GM21526 (cell line): ENCODE data around the gene RPS6KA4.

Experiments used
- ATAC-seq: cut with Tn5 transposase; IDR thresholded peaks from one replicate; pipeline ENCODE4 v1.9.1; 2021; ENCODE audit warnings: moderate library complexity; ENCODE audit not compliant: unreplicated experiment, low FRiP score

RPS6KA4 gene

GRCh38 chr11:64362339-64362738 lies 3.4 kb downstream of the RPS6KA4 start:
- ATAC-seq = no peak

DNA sequence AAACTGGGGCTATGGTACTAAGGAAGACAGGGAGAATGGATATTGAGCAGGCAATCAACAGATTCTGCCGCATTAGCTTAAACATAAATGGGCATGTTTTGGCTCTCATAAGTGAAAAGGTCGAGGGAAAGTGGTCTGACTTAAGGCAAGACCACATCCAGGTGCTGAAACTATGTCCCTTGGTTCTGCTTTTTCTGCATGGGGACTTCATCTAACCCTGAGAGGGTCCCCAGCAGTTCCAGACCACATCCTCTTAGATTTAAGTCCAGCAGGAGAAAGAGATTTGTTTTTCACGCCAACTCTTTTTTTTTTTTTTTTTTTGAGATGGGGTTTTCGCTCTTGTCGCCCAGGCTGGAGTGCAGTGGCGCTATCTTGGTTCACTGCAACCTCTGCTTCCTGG lies 5.5 kb downstream of the RPS6KA4 start:
- ATAC-seq = no peak

- ATAC-seq = no peak
Measured at GRCh38 chr11:64364911-64365310, 5.9 kb downstream of the RPS6KA4 start.

- ATAC-seq = no peak
Measured at GRCh38 chr11:64366751-64367150, 7.8 kb downstream of the RPS6KA4 start.

DNA sequence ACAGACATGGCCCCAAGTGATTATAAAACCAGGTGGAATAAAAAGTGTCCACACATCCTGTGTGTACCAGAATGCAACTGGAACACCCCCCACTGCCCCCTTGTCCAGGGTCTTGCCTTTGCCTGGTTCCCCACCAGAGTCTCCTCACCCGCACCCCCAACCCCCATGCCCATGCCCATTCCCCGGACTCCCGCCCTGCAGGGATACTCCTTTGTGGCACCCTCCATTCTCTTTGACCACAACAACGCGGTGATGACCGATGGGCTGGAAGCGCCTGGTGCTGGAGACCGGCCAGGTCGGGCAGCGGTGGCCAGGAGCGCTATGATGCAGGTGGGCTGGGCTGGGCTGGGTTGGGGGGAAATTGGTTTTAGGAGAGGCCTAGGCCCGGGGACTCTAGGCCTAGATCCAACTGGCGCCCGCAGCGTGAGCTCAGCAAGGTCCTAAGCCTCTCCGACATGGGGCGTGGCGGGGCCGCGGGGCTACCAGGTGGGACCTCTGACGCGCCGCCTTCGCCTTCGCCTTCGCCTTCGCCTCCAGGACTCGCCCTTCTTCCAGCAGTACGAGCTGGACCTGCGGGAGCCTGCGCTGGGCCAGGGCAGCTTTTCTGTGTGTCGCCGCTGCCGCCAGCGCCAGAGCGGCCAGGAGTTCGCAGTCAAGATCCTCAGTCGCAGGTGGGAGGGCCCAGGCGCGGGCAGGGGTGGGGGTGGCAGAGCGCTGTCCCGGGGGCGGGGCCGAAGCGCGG lies 9.1 kb downstream of the RPS6KA4 start:
- no peak for ATAC-seq

GRCh38 chr11:64368673-64369074 lies 9.7 kb downstream of the RPS6KA4 start:
- no peak for ATAC-seq

DNA sequence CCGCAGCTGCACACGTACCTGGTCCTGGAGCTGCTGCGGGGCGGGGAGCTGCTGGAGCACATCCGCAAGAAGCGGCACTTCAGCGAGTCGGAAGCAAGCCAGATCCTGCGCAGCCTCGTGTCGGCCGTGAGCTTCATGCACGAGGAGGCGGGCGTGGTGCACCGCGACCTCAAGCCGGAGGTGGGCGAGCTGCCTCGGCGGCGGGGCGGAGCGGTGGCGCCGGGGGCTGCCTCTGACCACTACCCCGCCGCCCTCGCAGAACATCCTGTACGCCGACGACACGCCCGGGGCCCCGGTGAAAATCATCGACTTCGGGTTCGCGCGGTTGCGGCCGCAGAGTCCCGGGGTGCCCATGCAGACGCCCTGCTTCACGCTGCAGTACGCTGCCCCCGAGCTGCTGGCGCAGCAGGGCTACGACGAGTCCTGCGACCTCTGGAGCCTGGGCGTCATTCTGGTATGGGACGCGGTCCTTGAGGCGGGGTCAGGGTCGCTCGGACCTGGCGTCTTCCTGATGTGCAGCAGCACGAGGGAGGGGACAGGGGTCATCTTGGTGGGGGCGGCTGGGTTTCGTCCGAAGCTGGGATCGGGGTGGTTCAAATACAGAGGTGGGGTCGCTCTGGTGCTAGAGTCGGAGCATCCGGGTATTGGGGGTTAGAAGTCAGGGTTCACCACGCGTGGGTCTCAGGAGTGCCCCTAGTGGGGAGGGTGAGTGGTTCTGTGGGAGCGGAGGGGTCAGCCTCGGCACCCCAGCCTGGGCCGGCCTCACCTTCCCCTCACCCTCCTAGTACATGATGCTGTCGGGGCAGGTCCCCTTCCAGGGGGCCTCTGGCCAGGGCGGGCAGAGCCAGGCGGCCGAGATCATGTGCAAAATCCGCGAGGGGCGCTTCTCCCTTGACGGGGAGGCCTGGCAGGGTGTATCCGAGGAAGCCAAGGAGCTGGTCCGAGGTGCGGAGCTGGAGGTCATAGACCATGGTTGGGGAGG lies 10.8 kb downstream of the RPS6KA4 start:
- ATAC-seq = no peak

GRCh38 chr11:64371201-64371600 lies 12.2 kb downstream of the RPS6KA4 start:
- no peak for ATAC-seq

GRCh38 chr11:64372021-64372420 lies 13.1 kb downstream of the RPS6KA4 start:
- ATAC-seq = no peak

- ATAC-seq = no peak
Measured at GRCh38 chr11:64372802-64373597, 14.0 kb downstream of the RPS6KA4 start.

- ATAC-seq = no peak
Measured at GRCh38 chr11:64373598-64373974, 14.6 kb downstream of the RPS6KA4 start.

DNA sequence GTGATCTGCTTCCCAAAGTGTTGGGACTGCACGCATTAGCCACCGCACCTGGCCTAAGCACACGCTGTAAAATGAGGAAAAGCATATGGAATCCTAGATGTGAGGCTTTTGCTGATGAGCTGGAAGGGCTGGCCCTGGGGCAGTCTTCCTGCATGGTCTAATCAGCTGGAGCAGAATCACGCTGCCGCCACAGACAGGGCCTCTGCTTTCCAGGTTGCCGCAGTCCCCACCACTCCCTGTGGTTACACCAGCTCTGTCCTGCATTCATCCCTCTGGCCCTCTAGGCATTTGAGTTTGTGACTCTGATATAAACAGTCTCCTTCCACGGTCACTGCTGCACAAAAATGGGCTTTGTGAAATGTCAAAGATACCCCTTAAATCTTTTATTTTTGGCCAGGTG lies 17.1 kb downstream of the RPS6KA4 start:
- no peak for ATAC-seq

DNA sequence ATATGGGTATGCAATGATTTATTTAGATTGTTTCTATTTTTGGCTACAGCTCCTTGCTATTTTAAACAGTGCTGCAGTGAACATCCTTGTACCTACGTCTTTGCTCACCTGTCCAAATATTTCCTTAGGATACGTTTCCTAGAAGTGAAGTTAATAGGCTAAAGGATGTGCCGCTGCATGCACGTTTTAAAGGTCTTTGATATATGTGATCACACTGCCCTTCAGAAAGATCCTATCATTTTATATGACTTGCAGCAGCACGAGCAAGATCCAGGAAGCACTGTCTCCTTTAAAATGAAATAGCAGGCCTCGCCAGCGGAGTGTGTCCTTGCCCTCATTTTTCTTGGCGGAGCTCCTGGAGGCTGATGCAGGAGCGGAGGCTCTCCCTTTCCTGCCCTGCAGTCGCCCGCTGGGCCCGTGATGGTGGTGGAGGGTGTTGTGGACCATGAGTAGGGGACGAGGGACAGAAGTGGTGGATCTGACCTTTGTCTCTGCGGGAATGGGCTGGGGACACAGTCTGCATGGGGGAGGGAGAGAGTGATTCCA lies 19.4 kb downstream of the RPS6KA4 start:
- ATAC-seq = no peak

- no peak for ATAC-seq
Measured at GRCh38 chr11:64379160-64379559, 20.2 kb downstream of the RPS6KA4 start.

DNA sequence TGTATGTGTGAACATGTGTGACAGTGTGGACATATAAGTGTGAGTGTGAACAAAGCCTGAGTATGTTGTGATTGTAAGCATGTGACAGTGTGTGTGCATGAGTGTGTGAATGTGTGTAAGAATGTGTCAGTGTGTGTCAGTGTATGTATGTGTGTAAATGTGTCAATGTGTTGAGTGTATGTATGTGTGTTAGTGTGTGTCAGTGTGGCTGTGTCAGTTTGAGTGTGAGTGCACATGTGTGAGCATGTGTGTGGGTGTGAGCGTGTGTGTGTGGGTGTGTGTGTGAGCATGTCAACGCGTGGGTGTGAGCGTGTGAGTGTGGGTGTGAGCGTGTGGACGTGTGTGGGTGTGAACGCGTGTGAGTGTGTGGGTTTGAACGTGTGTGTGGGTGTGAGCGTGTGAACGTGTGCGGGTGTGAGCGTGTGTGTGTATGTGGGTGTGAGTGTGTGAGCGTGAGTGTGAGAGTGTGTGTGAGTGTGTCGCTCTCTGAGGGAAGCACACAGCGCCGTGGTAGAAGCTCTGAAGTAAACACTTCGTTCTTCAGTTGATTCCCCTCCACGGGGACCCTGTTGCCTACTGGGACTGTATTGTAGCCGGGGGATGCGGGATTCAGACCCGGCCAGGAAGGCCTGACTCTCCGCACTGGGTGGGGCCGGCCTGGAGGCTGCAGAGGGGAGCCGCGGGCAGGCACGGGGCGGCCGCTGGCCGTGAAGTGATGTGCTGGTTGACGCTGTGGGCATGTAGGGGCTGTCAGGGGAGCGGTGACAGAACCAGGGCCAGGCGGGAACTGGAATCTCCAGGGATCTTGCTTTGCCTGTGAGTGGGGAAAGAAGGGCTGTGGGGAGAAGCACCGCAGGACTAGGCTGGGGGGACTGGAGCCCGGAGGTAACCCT lies 21.1 kb downstream of the RPS6KA4 start:
- no peak for ATAC-seq

DNA sequence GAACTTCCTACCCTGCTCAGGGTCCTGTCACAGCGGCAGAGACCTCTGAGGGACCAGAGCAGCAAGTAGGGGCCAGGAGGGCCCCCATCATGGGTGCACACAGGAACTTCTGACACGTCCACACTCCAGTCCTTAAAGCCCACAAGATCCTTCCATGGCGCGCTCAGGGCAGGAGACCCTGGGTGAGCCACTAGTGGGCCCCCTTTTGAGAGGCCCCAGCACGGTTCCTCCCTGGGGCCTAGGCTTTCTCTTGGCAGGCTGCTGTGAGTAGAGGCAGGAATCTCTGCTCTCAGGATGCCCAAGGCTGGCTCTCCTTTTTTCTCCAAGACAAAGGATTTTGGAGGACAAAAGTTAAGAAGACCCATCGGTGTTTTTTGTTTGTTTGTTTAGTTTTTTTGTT lies 22.4 kb downstream of the RPS6KA4 start:
- no peak for ATAC-seq

- no peak for ATAC-seq
Measured at GRCh38 chr11:64382047-64382446, 23.1 kb downstream of the RPS6KA4 start.

GRCh38 chr11:64382586-64382985 lies 23.6 kb downstream of the RPS6KA4 start:
- ATAC-seq = no peak

DNA sequence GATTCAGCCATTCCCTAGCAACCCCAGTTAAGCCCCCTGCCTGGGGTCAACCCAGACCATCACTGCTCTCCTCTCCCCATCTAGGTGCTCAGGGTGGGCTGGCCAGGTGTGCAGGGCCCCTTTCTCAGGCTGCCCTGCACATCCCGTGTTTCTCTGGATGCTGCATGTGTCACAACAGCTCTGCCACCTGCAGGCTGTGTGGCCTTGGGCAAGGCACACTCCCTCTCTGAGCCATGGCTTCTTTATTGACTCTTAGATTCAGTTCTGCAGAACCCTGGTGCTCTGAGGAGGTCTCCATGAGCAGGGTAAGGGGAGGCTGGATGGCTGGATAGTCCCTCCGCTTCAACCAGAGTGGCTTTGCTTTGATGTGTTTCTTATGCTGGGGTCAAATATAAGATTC lies 24.6 kb downstream of the RPS6KA4 start:
- no peak for ATAC-seq
